AG09319 (cell line): Measurements from ENCODE around the gene SCYL1.
A peak's percentile ranks its signal among the peaks of the same experiment; 100 is the strongest.

Source experiments
- DNase-seq: peaks from one replicate; pipeline ENCODE4 v3.0.0-alpha.2; 2010; ENCODE audit warnings: low read depth; ENCODE audit errors: extremely low read depth
- TF ChIP-seq, protein P1 (sequence below): IDR thresholded peaks from 2 replicates; pipeline ENCODE4 v1.5.1; 2011; ENCODE audit warnings: low read depth, mild to moderate bottlenecking, inconsistent platforms, low read length, moderate library complexity

Gene SCYL1

GRCh38 chr11:65571940-65572339 lies 47.1 kb downstream of the SCYL1 start:
- DNase-seq, result no peak
- TF ChIP-seq, protein P1, sequence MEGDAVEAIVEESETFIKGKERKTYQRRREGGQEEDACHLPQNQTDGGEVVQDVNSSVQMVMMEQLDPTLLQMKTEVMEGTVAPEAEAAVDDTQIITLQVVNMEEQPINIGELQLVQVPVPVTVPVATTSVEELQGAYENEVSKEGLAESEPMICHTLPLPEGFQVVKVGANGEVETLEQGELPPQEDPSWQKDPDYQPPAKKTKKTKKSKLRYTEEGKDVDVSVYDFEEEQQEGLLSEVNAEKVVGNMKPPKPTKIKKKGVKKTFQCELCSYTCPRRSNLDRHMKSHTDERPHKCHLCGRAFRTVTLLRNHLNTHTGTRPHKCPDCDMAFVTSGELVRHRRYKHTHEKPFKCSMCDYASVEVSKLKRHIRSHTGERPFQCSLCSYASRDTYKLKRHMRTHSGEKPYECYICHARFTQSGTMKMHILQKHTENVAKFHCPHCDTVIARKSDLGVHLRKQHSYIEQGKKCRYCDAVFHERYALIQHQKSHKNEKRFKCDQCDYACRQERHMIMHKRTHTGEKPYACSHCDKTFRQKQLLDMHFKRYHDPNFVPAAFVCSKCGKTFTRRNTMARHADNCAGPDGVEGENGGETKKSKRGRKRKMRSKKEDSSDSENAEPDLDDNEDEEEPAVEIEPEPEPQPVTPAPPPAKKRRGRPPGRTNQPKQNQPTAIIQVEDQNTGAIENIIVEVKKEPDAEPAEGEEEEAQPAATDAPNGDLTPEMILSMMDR, result peak; percentile 23

- no peak for DNase-seq
- TF ChIP-seq, protein P1, result no peak
These were observed 47.6 kb downstream of the SCYL1 start, which contains the start of gene FAM89B for GRCh38 chr11:65572356-65573051. Gene FAM89B (plus strand): TSS chr11:65572538. CDS start chr11:65572670, 132 bp downstream.

DNA sequence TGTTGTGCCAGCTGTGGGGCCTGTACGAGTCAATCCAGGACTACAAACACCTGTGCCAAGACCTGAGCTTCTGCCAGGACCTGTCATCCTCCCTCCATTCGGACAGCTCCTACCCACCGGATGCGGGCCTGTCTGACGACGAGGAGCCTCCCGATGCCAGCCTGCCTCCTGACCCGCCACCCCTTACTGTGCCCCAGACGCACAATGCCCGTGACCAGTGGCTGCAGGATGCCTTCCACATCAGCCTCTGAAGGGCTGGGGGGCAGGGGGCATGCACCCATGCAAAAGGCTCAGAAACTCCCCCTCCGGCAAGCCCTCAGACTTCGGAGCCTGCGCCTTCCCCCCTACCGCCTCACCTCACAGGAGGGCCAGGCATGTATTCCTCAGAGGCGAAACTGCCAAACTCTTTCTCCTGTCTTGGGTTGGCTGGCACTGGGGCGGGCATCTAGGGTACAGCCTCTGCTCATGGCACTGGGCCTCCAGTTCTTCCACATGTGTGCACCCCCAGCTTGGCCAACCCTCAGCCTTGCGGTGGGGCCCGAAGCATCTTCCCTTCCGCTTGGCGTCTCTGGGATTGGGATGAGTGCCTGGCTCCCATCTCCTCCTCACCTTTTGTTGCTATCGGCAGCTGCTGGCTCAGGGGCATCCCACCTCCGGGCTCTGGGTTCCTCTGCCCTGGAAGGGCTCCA lies 48.7 kb downstream of the SCYL1 start:
- DNase-seq, result no peak
- TF ChIP-seq, protein P1, result no peak

- TF ChIP-seq, protein P1, result peak; percentile 59
- peak; percentile 93 for DNase-seq
These were observed 49.4 kb downstream of the SCYL1 start for GRCh38 chr11:65574109-65574810.

DNA sequence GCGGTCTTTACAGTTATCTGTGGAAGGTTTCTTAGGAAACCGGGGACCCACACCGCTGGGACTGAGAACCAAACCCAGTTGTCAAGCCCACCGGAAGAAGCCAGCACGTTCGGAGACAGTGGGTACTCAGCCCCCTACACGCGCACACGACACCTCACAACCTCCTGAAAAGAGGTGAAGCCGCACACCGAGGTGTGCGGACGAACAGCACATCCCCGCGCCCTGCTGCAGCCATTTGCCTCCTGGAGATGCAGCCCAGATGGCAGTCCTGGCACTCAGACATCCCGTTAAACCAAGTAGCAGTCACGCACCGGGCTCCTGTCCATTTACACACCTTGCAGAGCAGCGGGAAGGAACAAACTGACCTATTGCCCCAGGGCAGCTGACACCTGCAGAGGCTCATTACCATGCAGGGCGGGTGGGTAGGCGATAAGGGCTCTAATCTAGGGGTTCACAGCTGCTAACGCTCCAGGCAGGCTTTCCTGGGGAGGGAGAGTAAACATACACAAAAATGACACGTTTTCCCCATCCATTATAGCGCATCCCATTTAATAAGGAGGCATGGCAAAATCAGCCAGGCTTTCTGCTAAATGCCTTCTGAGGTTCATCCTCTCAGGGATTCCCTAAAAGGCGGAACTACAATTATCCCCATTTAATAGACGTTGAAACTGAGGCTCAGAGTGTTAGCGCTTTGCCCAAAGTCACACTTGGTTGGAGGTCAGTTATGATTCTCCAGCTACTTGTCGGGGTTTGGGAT lies 50.1 kb downstream of the SCYL1 start:
- TF ChIP-seq, protein P1, result no peak
- no peak for DNase-seq

- TF ChIP-seq, protein P1, result no peak
- DNase-seq, result no peak
These were observed 50.8 kb downstream of the SCYL1 start, which contains the start of gene EHBP1L1 for GRCh38 chr11:65575568-65576231. Gene EHBP1L1 (plus strand): TSS chr11:65576053. CDS start chr11:65576303, 250 bp downstream.
